Prostate gland (tissue), 2 donors: Measurements from ENCODE around the gene OMA1. TPM values are rescaled to one million over a fixed set of nuclear protein-coding genes. Genes with fewer than 3 reads are reported as not detected.

Experiments used
- DNase-seq: peaks from one replicate; pipeline ENCODE4 v3.0.0-alpha.2; 2019; ENCODE audit warnings: low spot score
- H3K27ac ChIP-seq, 2 donors: fragments of 200-600 bp; sonication (generic); 2 replicates each; pipeline ENCODE4 v1.5.1; 2017 to 2019
- H3K27me3 ChIP-seq: fragments of 200-600 bp; sonication (generic); replicated peaks from 2 replicates; pipeline ENCODE4 v1.5.1; 2019; ENCODE audit not compliant: insufficient read depth
- H3K36me3 ChIP-seq, 2 donors: fragments of 200-600 bp; sonication (generic); 1 replicate in 1 of 2; 2 replicates in 1 of 2; pipeline versions ENCODE4 v1.5.1 to v1.8.1; 2017 to 2019
- H3K4me1 ChIP-seq: fragments of 200-600 bp; sonication (generic); replicated peaks from 2 replicates; pipeline ENCODE4 v1.5.1; 2019
- H3K4me3 ChIP-seq, 2 donors: fragments of 200-600 bp; sonication (generic); 2 replicates each; pipeline ENCODE4 v1.5.1; 2017 to 2019
- H3K9me3 ChIP-seq: fragments of 200-600 bp; sonication (generic); 2 replicates; pipeline ENCODE4 v1.5.1; 2017
- POLR2A ChIP-seq: fragments of 450-650 bp; IDR thresholded peaks from one replicate; pipeline ENCODE4 v1.6.1; 2016; ENCODE audit warnings: antibody characterized with exemption, mild to moderate bottlenecking
- POLR2AphosphoS5 ChIP-seq: sonication (generic); formaldehyde crosslinking; IDR thresholded peaks from one replicate; pipeline ENCODE4 v1.6.1; 2017; ENCODE audit warnings: antibody characterized with exemption
- WGBS: methylation state at CpG from one replicate; pipeline ENCODE4 v1.1.5; 2018; 5-methylcytosine and 5-hydroxymethylcytosine counted together
- intact Hi-C: fragments of 100-400 bp; cut with DNase I; formaldehyde crosslinking; loops from one replicate; pipeline ENCODE4 v1.14.2; 2022
- total RNA-seq, 2 donors: library from RNA; depleted of rRNA; stranded (reverse); fragments of >200 nt; gene quantifications; one replicate each; pipeline ENCODE4 v1.1.0, GENCODE V29; 2016
- TF ChIP-seq, protein P1 (sequence below), 4 experiments: fragments of 200-600 bp in 2 of 4; fragments of 450-650 bp in 2 of 4; sonication (generic) in 2 of 4; IDR thresholded peaks; 1 replicate in 3 of 4; 2 replicates in 1 of 4; pipeline ENCODE4 v1.5.1; 2016 to 2019; ENCODE audit warnings: antibody characterized with exemption in 4 of 4, mild to moderate bottlenecking in 2 of 4, moderate library complexity in 2 of 4

OMA1 gene
- total RNA-seq, 2 donors from 2014 or later = 26.4 to 46.6 TPM

- 96% methylated on average over 3 of the region's 3 CpGs for WGBS
- intact Hi-C loops = no loop called here
- no peak for DNase-seq
- Histone ChIP-seq H3K27ac (no peak overlapping the region), H3K9me3 (no peaks in the 10 kb centered on the region), H3K4me3 (no peak overlapping the region), H3K27me3 (no peaks in the 10 kb centered on the region), H3K4me1 (no peaks in the 10 kb centered on the region), H3K36me3 (no peaks in the 10 kb centered on the region)
- TF ChIP-seq, protein P1, sequence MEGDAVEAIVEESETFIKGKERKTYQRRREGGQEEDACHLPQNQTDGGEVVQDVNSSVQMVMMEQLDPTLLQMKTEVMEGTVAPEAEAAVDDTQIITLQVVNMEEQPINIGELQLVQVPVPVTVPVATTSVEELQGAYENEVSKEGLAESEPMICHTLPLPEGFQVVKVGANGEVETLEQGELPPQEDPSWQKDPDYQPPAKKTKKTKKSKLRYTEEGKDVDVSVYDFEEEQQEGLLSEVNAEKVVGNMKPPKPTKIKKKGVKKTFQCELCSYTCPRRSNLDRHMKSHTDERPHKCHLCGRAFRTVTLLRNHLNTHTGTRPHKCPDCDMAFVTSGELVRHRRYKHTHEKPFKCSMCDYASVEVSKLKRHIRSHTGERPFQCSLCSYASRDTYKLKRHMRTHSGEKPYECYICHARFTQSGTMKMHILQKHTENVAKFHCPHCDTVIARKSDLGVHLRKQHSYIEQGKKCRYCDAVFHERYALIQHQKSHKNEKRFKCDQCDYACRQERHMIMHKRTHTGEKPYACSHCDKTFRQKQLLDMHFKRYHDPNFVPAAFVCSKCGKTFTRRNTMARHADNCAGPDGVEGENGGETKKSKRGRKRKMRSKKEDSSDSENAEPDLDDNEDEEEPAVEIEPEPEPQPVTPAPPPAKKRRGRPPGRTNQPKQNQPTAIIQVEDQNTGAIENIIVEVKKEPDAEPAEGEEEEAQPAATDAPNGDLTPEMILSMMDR (IDR thresholded peaks at IDR 0.05) = no peak
- TF ChIP-seq POLR2AphosphoS5 (no peak), POLR2A (no peak)
These were observed 69.1 kb downstream of the OMA1 start for GRCh38 chr1:58477390-58477789.

- 87% methylated on average over 3 of the region's 3 CpGs for WGBS
These were observed 70.3 kb downstream of the OMA1 start for GRCh38 chr1:58476179-58476578.

GRCh38 chr1:58469476-58469875, 77.0 kb downstream of the OMA1 start:
- H3K4me3 ChIP-seq = no peak overlapping the region
- no peak for DNase-seq
- H3K9me3 ChIP-seq = no peaks in the 10 kb centered on the region
- H3K27me3 ChIP-seq = no peaks in the 10 kb centered on the region
- 89% methylated on average over 3 of the region's 3 CpGs for whole genome bisulfite sequencing
- TF ChIP-seq POLR2AphosphoS5 (no peak), POLR2A (no peak)
- TF ChIP-seq, protein P1 (IDR thresholded peaks at IDR 0.05) = no peak
- H3K27ac ChIP-seq = no peak overlapping the region
- no peaks in the 10 kb centered on the region for H3K36me3 ChIP-seq
- no peaks in the 10 kb centered on the region for H3K4me1 ChIP-seq
- intact Hi-C loops = no loop called here

More at GRCh38 chr1:58476179-58476578, 70.3 kb downstream of the OMA1 start:
- intact Hi-C loops = no loop called here
- Histone ChIP-seq H3K36me3 (no peaks in the 10 kb centered on the region), H3K9me3 (no peaks in the 10 kb centered on the region), H3K4me3 (no peak overlapping the region), H3K4me1 (no peaks in the 10 kb centered on the region), H3K27ac (no peak overlapping the region), H3K27me3 (no peaks in the 10 kb centered on the region)
- no peak for DNase-seq
- TF ChIP-seq, protein P1 (IDR thresholded peaks at IDR 0.05) = no peak
- TF ChIP-seq POLR2A (no peak), POLR2AphosphoS5 (no peak)

DNA sequence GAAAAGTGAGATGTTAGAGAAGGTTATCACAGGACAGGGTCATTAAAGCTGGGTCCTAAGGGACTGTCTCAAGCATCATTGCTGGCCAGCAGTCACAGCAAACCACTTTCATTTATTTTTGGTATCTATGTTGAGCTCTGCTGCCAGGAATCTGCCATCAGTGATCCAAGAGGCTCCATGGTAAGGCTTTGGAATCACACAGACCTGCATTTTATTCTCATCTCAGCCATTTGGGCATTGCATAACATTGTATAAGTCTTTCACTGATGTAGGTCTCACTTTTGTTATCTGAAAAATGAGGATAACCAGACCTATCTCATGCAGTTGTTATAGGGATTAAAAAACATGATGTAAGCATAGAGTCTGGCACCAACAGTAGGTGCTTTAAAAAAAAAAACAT, 77.5 kb downstream of the OMA1 start:
- intact Hi-C loops = no loop called here
- H3K4me1 ChIP-seq = no peaks in the 10 kb centered on the region
- H3K4me3 ChIP-seq = no peak overlapping the region
- no peaks in the 10 kb centered on the region for H3K27me3 ChIP-seq
- no peaks in the 10 kb centered on the region for H3K36me3 ChIP-seq
- no peak overlapping the region for H3K27ac ChIP-seq
- DNase-seq = no peak
- TF ChIP-seq, protein P1 (IDR thresholded peaks at IDR 0.05) = no peak
- TF ChIP-seq POLR2AphosphoS5 = no peak
- no peak for TF ChIP-seq POLR2A
- H3K9me3 ChIP-seq = no peaks in the 10 kb centered on the region

DNA sequence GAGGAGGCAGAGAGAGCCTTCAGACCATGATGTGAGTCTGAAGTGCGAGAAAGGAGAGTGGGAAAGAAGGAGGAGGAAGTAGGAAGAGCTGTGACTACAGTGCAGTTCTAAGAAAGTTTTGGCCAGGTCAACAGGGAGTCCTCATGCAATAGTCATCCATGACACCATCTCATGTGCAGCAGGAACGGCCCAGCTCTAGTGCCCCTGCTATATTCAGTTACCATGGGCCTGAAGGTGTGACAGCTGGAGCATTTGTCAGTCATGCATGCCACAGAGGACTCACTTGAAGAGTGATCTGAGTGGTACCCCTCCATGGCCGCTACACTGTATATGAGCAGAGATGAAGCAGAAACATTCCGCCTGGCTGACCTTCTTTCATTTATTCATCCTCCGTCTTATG, 77.9 kb downstream of the OMA1 start:
- Histone ChIP-seq H3K4me1 (no peaks in the 10 kb centered on the region), H3K36me3 (no peaks in the 10 kb centered on the region), H3K27ac (no peak overlapping the region), H3K9me3 (no peaks in the 10 kb centered on the region), H3K4me3 (no peak overlapping the region), H3K27me3 (no peaks in the 10 kb centered on the region)
- intact Hi-C loops = no loop called here
- 90% methylated on average over 5 of the region's 5 CpGs for WGBS
- TF ChIP-seq, protein P1 (IDR thresholded peaks at IDR 0.05) = no peak
- DNase-seq = no peak
